Neural progenitor cell (in vitro differentiated cells): ENCODE data around the gene ARHGAP9. TPM values are rescaled to one million over a fixed set of nuclear protein-coding genes. Genes with fewer than 3 reads are reported as not detected.

Experiments used
- DNase-seq: peaks from one replicate; pipeline ENCODE4 v3.0.0-alpha.2; 2016; ENCODE audit warnings: low spot score
- H2AFZ ChIP-seq: fragments of 200-600 bp; sonication (generic); replicated peaks from 2 replicates; pipeline ENCODE4 v1.6.1; 2016; ENCODE audit warnings: antibody characterized with exemption
- H3F3A ChIP-seq: fragments of 200-600 bp; sonication (generic); 2 replicates; pipeline ENCODE4 v1.6.1; 2016; ENCODE audit warnings: antibody characterized with exemption, low read depth
- H3K27ac ChIP-seq: fragments of 200-600 bp; sonication (generic); 2 replicates; pipeline ENCODE4 v1.5.1; 2016; ENCODE audit warnings: mild to moderate bottlenecking
- H3K27me3 ChIP-seq: fragments of 200-600 bp; sonication (generic); 2 replicates; pipeline ENCODE4 v1.6.1; 2016; ENCODE audit warnings: mild to moderate bottlenecking, moderate library complexity
- H3K36me3 ChIP-seq: fragments of 200-600 bp; sonication (generic); 2 replicates; pipeline ENCODE4 v1.5.1; 2016
- H3K4me1 ChIP-seq: fragments of 200-600 bp; sonication (generic); 2 replicates; pipeline ENCODE4 v1.6.1; 2016; ENCODE audit warnings: mixed run types
- H3K4me2 ChIP-seq: fragments of 200-600 bp; sonication (generic); 2 replicates; pipeline ENCODE4 v1.6.1; 2016
- H3K4me3 ChIP-seq: fragments of 200-600 bp; sonication (generic); 2 replicates; pipeline ENCODE4 v1.5.1; 2016
- H3K79me2 ChIP-seq: fragments of 200-600 bp; sonication (generic); 2 replicates; pipeline ENCODE4 v1.6.1; 2016; ENCODE audit warnings: low read depth
- H3K9ac ChIP-seq: fragments of 200-600 bp; sonication (generic); 2 replicates; pipeline ENCODE4 v1.6.1; 2016
- H3K9me3 ChIP-seq: fragments of 200-600 bp; sonication (generic); 2 replicates; pipeline ENCODE4 v1.5.1; 2016; ENCODE audit warnings: low read depth
- H4K20me1 ChIP-seq: fragments of 200-600 bp; sonication (generic); 2 replicates; pipeline ENCODE4 v1.6.1; 2016; ENCODE audit warnings: low read depth
- H3K27ac Mint-ChIP-seq: 3 replicates; pipeline ENCODE4 v1.8.0; 2021; ENCODE audit warnings: mixed read lengths
- H3K27me3 Mint-ChIP-seq: 2 replicates; pipeline ENCODE4 v1.8.0; 2022; ENCODE audit warnings: low read depth, mild to moderate bottlenecking, inconsistent platforms, moderate library complexity, mixed read lengths; ENCODE audit not compliant: insufficient read depth
- H3K36me3 Mint-ChIP-seq: 3 replicates; pipeline ENCODE4 v1.8.0; 2021; ENCODE audit warnings: mixed read lengths
- H3K4me1 Mint-ChIP-seq: 3 replicates; pipeline ENCODE4 v1.8.0; 2021; ENCODE audit warnings: mixed read lengths
- H3K4me3 Mint-ChIP-seq: 3 replicates; pipeline ENCODE4 v1.8.0; 2021; ENCODE audit warnings: mild to moderate bottlenecking, moderate library complexity, mixed read lengths
- H3K9me3 Mint-ChIP-seq: 3 replicates; pipeline ENCODE4 v1.8.0; 2020; ENCODE audit warnings: mixed read lengths
- CTCF ChIP-seq: fragments of 200-600 bp; sonication (generic); IDR thresholded peaks from 2 replicates; pipeline ENCODE4 v1.5.1; 2017; ENCODE audit warnings: antibody characterized with exemption, mild to moderate bottlenecking
- EZH2 ChIP-seq: fragments of 200-600 bp; sonication (generic); IDR thresholded peaks from 2 replicates; pipeline ENCODE4 v1.6.1; 2017; ENCODE audit warnings: antibody characterized with exemption, mild to moderate bottlenecking, moderate library complexity
- EZH2phosphoT487 ChIP-seq: fragments of 200-600 bp; sonication (generic); IDR thresholded peaks from 2 replicates; pipeline ENCODE4 v1.6.1; 2017; ENCODE audit warnings: antibody characterized with exemption
- total RNA-seq: library from RNA; depleted of rRNA; stranded (reverse); fragments of >200 nt; gene quantifications from 2 replicates; pipeline ENCODE4 v1.2.3, GENCODE V29; 2015; ENCODE audit warnings: low replicate concordance

The ARHGAP9 gene
- total RNA-seq, 1 donor from 2014 or later, result not detected

GRCh38 chr12:57473886-57474285, 5.8 kb downstream of the ARHGAP9 start:
- no peak overlapping the region for H3K4me3 Mint-ChIP-seq
- H3K4me2 ChIP-seq, result no peak overlapping the region
- no peaks in the 10 kb centered on the region for H3K36me3 ChIP-seq
- peaks cover 2% of the 10 kb centered on the region for H3K4me1 Mint-ChIP-seq
- no peak for TF ChIP-seq EZH2
- TF ChIP-seq CTCF, result no peak
- TF ChIP-seq EZH2phosphoT487, result no peak
- no peaks in the 10 kb centered on the region for H3K36me3 Mint-ChIP-seq
- H3K9ac ChIP-seq, result no peak overlapping the region
- DNase-seq, result no peak
- no peaks in the 10 kb centered on the region for H3K79me2 ChIP-seq
- peaks cover 11% of the 10 kb centered on the region for H3K4me1 ChIP-seq
- peaks cover 77% of the 10 kb centered on the region for H3K27me3 ChIP-seq
- H3K9me3 Mint-ChIP-seq, result no peaks in the 10 kb centered on the region
- H2AFZ ChIP-seq, result no peak overlapping the region
- peaks cover 3% of the 10 kb centered on the region for H3F3A ChIP-seq
- H3K4me3 ChIP-seq, result no peak overlapping the region
- peaks cover 2% of the 10 kb centered on the region for H4K20me1 ChIP-seq
- H3K27me3 Mint-ChIP-seq, result peaks cover 48% of the 10 kb centered on the region
- no peak overlapping the region for H3K27ac Mint-ChIP-seq
- no peak overlapping the region for H3K27ac ChIP-seq
- H3K9me3 ChIP-seq, result no peaks in the 10 kb centered on the region

GRCh38 chr12:57473392-57473791, 6.3 kb downstream of the ARHGAP9 start:
- Mint-ChIP-seq H3K27me3 (peaks cover 43% of the 10 kb centered on the region), H3K4me1 (peaks cover 2% of the 10 kb centered on the region), H3K27ac (no peak overlapping the region), H3K36me3 (no peaks in the 10 kb centered on the region), H3K4me3 (no peak overlapping the region), H3K9me3 (no peaks in the 10 kb centered on the region)
- no peak overlapping the region for H3K4me2 ChIP-seq
- H3K79me2 ChIP-seq, result no peaks in the 10 kb centered on the region
- peaks cover 11% of the 10 kb centered on the region for H3K4me1 ChIP-seq
- H3K4me3 ChIP-seq, result no peak overlapping the region
- no peaks in the 10 kb centered on the region for H3K36me3 ChIP-seq
- H3K9ac ChIP-seq, result no peak overlapping the region
- no peak overlapping the region for H2AFZ ChIP-seq
- DNase-seq, result no peak
- H3F3A ChIP-seq, result peaks cover 3% of the 10 kb centered on the region
- TF ChIP-seq EZH2phosphoT487, result no peak
- no peak for TF ChIP-seq CTCF
- no peak for TF ChIP-seq EZH2
- peaks cover 72% of the 10 kb centered on the region for H3K27me3 ChIP-seq
- no peaks in the 10 kb centered on the region for H3K9me3 ChIP-seq
- no peak overlapping the region for H3K27ac ChIP-seq
- H4K20me1 ChIP-seq, result peaks cover 2% of the 10 kb centered on the region

GRCh38 chr12:57472391-57472790, 7.3 kb downstream of the ARHGAP9 start:
- peaks cover 2% of the 10 kb centered on the region for H4K20me1 ChIP-seq
- H3K9me3 ChIP-seq, result no peaks in the 10 kb centered on the region
- H3K27me3 ChIP-seq, result peaks cover 62% of the 10 kb centered on the region
- no peak for TF ChIP-seq EZH2
- TF ChIP-seq EZH2phosphoT487, result no peak
- no peak for TF ChIP-seq CTCF
- H3K4me1 Mint-ChIP-seq, result no peaks in the 10 kb centered on the region
- no peak overlapping the region for H3K4me2 ChIP-seq
- no peak overlapping the region for H3K27ac Mint-ChIP-seq
- H3F3A ChIP-seq, result peaks cover 3% of the 10 kb centered on the region
- H3K36me3 ChIP-seq, result no peaks in the 10 kb centered on the region
- no peak overlapping the region for H3K4me3 Mint-ChIP-seq
- peaks cover 11% of the 10 kb centered on the region for H3K4me1 ChIP-seq
- H3K79me2 ChIP-seq, result no peaks in the 10 kb centered on the region
- no peak overlapping the region for H2AFZ ChIP-seq
- peaks cover 45% of the 10 kb centered on the region for H3K27me3 Mint-ChIP-seq
- DNase-seq, result no peak
- no peaks in the 10 kb centered on the region for H3K36me3 Mint-ChIP-seq
- H3K27ac ChIP-seq, result no peak overlapping the region
- H3K9ac ChIP-seq, result no peak overlapping the region
- no peak overlapping the region for H3K4me3 ChIP-seq
- no peaks in the 10 kb centered on the region for H3K9me3 Mint-ChIP-seq
